Measurements from ENCODE around the gene PARP1. TPM values are rescaled to one million over a fixed set of nuclear protein-coding genes. Genes with fewer than 3 reads are reported as not detected.

The PARP1 gene
- total RNA-seq, 4 donors from 2014 or later: 30.9 to 65.1 (median 48.2) TPM

GRCh38 chr1:226362361-226362760 lies 45.5 kb downstream of the PARP1 start:
- no peak for TF ChIP-seq POLR2A (IDR thresholded peaks at IDR 0.05)
- no peak for TF ChIP-seq CTCF (IDR thresholded peaks at IDR 0.05)
- intact Hi-C loops (cut with DNase I; ENCODE audit: low total_unique reads): no loop called here
- no peak overlapping the region for H3K4me3 ChIP-seq (ENCODE audit: low read depth, poor library complexity, severe bottlenecking)
- WGBS, 2 donors: 83 to 90% methylated on average over 6 of the region's 6 CpGs
- no peak for DNase-seq (ENCODE audit: low spot score in 2 of 2)

- TF ChIP-seq POLR2A (IDR thresholded peaks at IDR 0.05) (no peak), CTCF (IDR thresholded peaks at IDR 0.05) (no peak)
- 88 to 89% methylated on average over 8 of the region's 8 CpGs for WGBS, 2 donors
- no peak overlapping the region for H3K4me3 ChIP-seq (ENCODE audit: low read depth, poor library complexity, severe bottlenecking)
- no peak for DNase-seq (ENCODE audit: low spot score in 2 of 2)
- intact Hi-C loops (cut with DNase I; ENCODE audit: low total_unique reads): no loop called here
Measured at GRCh38 chr1:226360106-226360746, 47.7 kb downstream of the PARP1 start.

GRCh38 chr1:226357416-226357815 lies 50.5 kb downstream of the PARP1 start:
- whole genome bisulfite sequencing, 2 donors: 97 to 100% methylated on average over 2 of the region's 2 CpGs
- DNase-seq (ENCODE audit: low spot score in 2 of 2): no peak
- H3K4me3 ChIP-seq (ENCODE audit: low read depth, poor library complexity, severe bottlenecking): no peak overlapping the region
- no peak for TF ChIP-seq POLR2A (IDR thresholded peaks at IDR 0.05)
- TF ChIP-seq CTCF (IDR thresholded peaks at IDR 0.05): no peak
- intact Hi-C loops (cut with DNase I; ENCODE audit: low total_unique reads): no loop called here

GRCh38 chr1:226355669-226356551 lies 52.0 kb downstream of the PARP1 start:
- DNase-seq (ENCODE audit: low spot score in 2 of 2): no peak
- H3K4me3 ChIP-seq (ENCODE audit: low read depth, poor library complexity, severe bottlenecking): no peak overlapping the region
- TF ChIP-seq CTCF (IDR thresholded peaks at IDR 0.05): no peak
- TF ChIP-seq POLR2A (IDR thresholded peaks at IDR 0.05): no peak
- WGBS, 2 donors: 68 to 85% methylated on average over 6 of the region's 6 CpGs
- intact Hi-C loops (cut with DNase I; ENCODE audit: low total_unique reads): no loop called here

GRCh38 chr1:226355016-226355415 lies 52.9 kb downstream of the PARP1 start:
- DNase-seq (ENCODE audit: low spot score in 2 of 2): no peak
- TF ChIP-seq CTCF (IDR thresholded peaks at IDR 0.05) (no peak), POLR2A (IDR thresholded peaks at IDR 0.05) (no peak)
- 97 to 99% methylated on average over 9 to 10 of the region's 10 CpGs for WGBS, 2 donors
- intact Hi-C loops (cut with DNase I; ENCODE audit: low total_unique reads): no loop called here
- H3K4me3 ChIP-seq (ENCODE audit: low read depth, poor library complexity, severe bottlenecking): no peak overlapping the region

All from lower leg skin (tissue), 4 donors.